Liver (tissue), 3 donors: ENCODE data around the gene RAB4B.

Experiments
- EGR1 ChIP-seq, 2 donors: IDR thresholded peaks; 2 replicates each; pipeline ENCODE4 v1.6.1; 2016 to 2018; ENCODE audit warnings: antibody characterized with exemption in 2 of 2, low read depth in 2 of 2
- HNF4G ChIP-seq: IDR thresholded peaks from 2 replicates; pipeline ENCODE4 v1.6.1; 2016; ENCODE audit warnings: antibody characterized with exemption
- NR2F2 ChIP-seq: IDR thresholded peaks from 2 replicates; pipeline ENCODE4 v1.6.1; 2016; ENCODE audit warnings: antibody characterized with exemption
- RAD21 ChIP-seq, 2 donors: IDR thresholded peaks; 2 replicates each; pipeline ENCODE4 v1.6.1; 2016; ENCODE audit warnings: antibody characterized with exemption in 2 of 2, mild to moderate bottlenecking in 2 of 2
- RXRA ChIP-seq, 2 donors: IDR thresholded peaks; 2 replicates each; pipeline ENCODE4 v1.6.1; 2017 to 2018; ENCODE audit warnings: antibody characterized with exemption in 2 of 2, mild to moderate bottlenecking in 1 of 2
- SP1 ChIP-seq: IDR thresholded peaks from 2 replicates; pipeline ENCODE4 v1.6.1; 2018; ENCODE audit warnings: antibody characterized with exemption, mild to moderate bottlenecking
- TAF1 ChIP-seq: conservative IDR thresholded peaks from 2 replicates; pipeline ENCODE4 v1.6.1; 2016; ENCODE audit warnings: antibody characterized with exemption, mild to moderate bottlenecking
- TF ChIP-seq, protein P1 (sequence below): IDR thresholded peaks from 2 replicates; pipeline ENCODE4 v1.6.1; 2016; ENCODE audit warnings: antibody characterized with exemption, mild to moderate bottlenecking
- TF ChIP-seq, protein P2 (sequence below): IDR thresholded peaks from 2 replicates; pipeline ENCODE4 v1.6.1; 2016; ENCODE audit warnings: antibody characterized with exemption
- TF ChIP-seq, protein P3 (sequence below): fragments of 150-350 bp; IDR thresholded peaks from 2 replicates; pipeline ENCODE4 v1.5.1; 2017; ENCODE audit warnings: improper control_type of control experiment, low read depth, low read length; ENCODE audit not compliant: missing input control
- donor health status: healthy.
- donor health status: healthy.

DNA sequence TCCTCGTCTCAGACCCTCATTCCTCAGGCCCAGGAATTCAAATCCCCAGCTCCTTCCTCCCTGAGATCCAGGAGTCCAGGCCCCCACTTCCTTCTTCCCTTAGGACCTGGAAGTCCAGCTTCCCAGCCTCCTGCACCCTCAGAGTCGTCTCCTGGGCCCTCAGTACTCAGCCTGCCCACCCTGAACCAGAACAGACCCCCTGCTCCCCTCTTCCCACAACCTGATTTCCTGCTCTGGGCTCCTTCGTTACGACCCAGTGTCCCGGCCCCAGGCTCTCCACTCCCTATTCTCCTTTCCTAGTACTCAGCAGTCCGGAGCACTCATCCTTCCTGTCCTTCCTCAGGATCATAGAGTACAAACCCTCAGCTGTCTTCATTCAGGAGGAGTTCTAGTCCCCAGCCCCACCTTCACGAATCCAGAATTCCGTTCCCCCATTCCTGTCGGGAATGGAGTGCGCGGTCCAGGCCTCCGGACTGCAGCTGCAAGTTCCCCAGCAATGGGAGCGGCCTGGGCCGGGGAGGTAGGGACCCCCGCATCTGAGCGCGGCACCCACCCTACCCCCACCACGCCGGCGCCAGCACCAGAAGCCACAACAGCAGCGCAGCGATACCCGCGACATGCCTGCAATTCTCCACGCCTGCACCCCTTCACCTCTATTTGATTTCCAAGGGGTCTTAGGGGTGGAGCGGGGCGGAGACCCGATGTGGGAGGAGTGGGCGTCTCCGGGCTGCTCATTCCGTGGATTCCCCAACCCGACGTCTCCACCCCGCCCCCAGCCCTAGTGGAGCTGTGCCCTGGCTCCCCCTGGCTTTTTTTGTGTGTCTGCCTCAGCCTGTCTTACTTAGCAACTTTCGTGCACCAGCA, 33.7 kb downstream of the RAB4B start:
- TF ChIP-seq SP1 (no peak), NR2F2 (no peak), TAF1 (no peak), HNF4G (no peak), EGR1 (IDR thresholded peaks at IDR 0.05; ENCODE audit: low read depth in 2 of 2) (no peak), RXRA (IDR thresholded peaks at IDR 0.05) (no peak), RAD21 (IDR thresholded peaks at IDR 0.05) (no peak)
- TF ChIP-seq, protein P1, sequence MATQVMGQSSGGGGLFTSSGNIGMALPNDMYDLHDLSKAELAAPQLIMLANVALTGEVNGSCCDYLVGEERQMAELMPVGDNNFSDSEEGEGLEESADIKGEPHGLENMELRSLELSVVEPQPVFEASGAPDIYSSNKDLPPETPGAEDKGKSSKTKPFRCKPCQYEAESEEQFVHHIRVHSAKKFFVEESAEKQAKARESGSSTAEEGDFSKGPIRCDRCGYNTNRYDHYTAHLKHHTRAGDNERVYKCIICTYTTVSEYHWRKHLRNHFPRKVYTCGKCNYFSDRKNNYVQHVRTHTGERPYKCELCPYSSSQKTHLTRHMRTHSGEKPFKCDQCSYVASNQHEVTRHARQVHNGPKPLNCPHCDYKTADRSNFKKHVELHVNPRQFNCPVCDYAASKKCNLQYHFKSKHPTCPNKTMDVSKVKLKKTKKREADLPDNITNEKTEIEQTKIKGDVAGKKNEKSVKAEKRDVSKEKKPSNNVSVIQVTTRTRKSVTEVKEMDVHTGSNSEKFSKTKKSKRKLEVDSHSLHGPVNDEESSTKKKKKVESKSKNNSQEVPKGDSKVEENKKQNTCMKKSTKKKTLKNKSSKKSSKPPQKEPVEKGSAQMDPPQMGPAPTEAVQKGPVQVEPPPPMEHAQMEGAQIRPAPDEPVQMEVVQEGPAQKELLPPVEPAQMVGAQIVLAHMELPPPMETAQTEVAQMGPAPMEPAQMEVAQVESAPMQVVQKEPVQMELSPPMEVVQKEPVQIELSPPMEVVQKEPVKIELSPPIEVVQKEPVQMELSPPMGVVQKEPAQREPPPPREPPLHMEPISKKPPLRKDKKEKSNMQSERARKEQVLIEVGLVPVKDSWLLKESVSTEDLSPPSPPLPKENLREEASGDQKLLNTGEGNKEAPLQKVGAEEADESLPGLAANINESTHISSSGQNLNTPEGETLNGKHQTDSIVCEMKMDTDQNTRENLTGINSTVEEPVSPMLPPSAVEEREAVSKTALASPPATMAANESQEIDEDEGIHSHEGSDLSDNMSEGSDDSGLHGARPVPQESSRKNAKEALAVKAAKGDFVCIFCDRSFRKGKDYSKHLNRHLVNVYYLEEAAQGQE: no peak
- TF ChIP-seq, protein P2, sequence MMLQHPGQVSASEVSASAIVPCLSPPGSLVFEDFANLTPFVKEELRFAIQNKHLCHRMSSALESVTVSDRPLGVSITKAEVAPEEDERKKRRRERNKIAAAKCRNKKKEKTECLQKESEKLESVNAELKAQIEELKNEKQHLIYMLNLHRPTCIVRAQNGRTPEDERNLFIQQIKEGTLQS: no peak
- TF ChIP-seq, protein P3, sequence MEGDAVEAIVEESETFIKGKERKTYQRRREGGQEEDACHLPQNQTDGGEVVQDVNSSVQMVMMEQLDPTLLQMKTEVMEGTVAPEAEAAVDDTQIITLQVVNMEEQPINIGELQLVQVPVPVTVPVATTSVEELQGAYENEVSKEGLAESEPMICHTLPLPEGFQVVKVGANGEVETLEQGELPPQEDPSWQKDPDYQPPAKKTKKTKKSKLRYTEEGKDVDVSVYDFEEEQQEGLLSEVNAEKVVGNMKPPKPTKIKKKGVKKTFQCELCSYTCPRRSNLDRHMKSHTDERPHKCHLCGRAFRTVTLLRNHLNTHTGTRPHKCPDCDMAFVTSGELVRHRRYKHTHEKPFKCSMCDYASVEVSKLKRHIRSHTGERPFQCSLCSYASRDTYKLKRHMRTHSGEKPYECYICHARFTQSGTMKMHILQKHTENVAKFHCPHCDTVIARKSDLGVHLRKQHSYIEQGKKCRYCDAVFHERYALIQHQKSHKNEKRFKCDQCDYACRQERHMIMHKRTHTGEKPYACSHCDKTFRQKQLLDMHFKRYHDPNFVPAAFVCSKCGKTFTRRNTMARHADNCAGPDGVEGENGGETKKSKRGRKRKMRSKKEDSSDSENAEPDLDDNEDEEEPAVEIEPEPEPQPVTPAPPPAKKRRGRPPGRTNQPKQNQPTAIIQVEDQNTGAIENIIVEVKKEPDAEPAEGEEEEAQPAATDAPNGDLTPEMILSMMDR: no peak
